WTC11 (cell line): ENCODE data around the gene CBX1. TPM values are rescaled to one million over a fixed set of nuclear protein-coding genes. Genes with fewer than 3 reads are reported as not detected.

ENCODE experiments used
- ATAC-seq: fragments of 200-7000 bp; cut with Tn5 transposase; 2 replicates; pipeline ENCODE4 v1.10.0; 2021; ENCODE audit warnings: mild to moderate bottlenecking, moderate library complexity
- CTCF ChIA-PET: fragments of 300-600 bp; sonication (Branson Sonifier 250); formaldehyde crosslinking; loops from one replicate; lab custom pipeline; 2021; ENCODE audit warnings: antibody characterized with exemption; lab: Charles Lee
- POLR2A ChIA-PET: fragments of 350-600 bp; sonication (Branson Sonifier 250); formaldehyde crosslinking; loops from one replicate; lab custom pipeline; 2021; ENCODE audit warnings: antibody characterized with exemption; lab: Charles Lee
- DNase-seq: peaks from one replicate; pipeline ENCODE4 v3.0.0; 2021; ENCODE audit warnings: low spot score
- H3K27ac Mint-ChIP-seq: 2 replicates; pipeline ENCODE4 v1.8.0; 2021; ENCODE audit warnings: mixed read lengths
- H3K27me3 Mint-ChIP-seq: 2 replicates; pipeline ENCODE4 v1.8.0; 2021; ENCODE audit warnings: low read depth, mild to moderate bottlenecking, moderate library complexity, mixed read lengths
- H3K36me3 Mint-ChIP-seq: 2 replicates; pipeline ENCODE4 v1.8.0; 2021; ENCODE audit warnings: mixed read lengths
- H3K4me1 Mint-ChIP-seq: 2 replicates; pipeline ENCODE4 v1.8.0; 2022; ENCODE audit warnings: mixed read lengths
- H3K4me3 Mint-ChIP-seq: 2 replicates; pipeline ENCODE4 v1.8.0; 2021; ENCODE audit warnings: mild to moderate bottlenecking, moderate library complexity, mixed read lengths
- H3K9me3 Mint-ChIP-seq: 2 replicates; pipeline ENCODE4 v1.8.0; 2021; ENCODE audit warnings: mixed read lengths
- ATF1 ChIP-seq: sonication (generic); formaldehyde crosslinking; IDR thresholded peaks from 2 replicates; pipeline ENCODE4 v1.8.1; 2023; ENCODE audit warnings: mild to moderate bottlenecking, moderate library complexity, missing genetic modification reagents
- IRF1 ChIP-seq: sonication (generic); formaldehyde crosslinking; IDR thresholded peaks from 2 replicates; pipeline ENCODE4 v1.8.0; 2023; ENCODE audit warnings: missing genetic modification reagents
- KAT7 ChIP-seq: sonication (generic); formaldehyde crosslinking; IDR thresholded peaks from 2 replicates; pipeline ENCODE4 v1.8.1; 2023; ENCODE audit warnings: missing genetic modification reagents, mild to moderate bottlenecking, borderline replicate concordance
- NFE2L1 ChIP-seq: sonication (generic); formaldehyde crosslinking; IDR thresholded peaks from 2 replicates; pipeline ENCODE4 v1.8.1; 2023; ENCODE audit warnings: missing genetic modification reagents
- NR1H2 ChIP-seq: sonication (generic); formaldehyde crosslinking; IDR thresholded peaks from 2 replicates; pipeline ENCODE4 v1.9.0; 2021; ENCODE audit warnings: mild to moderate bottlenecking, moderate library complexity, missing genetic modification reagents
- NR3C1 ChIP-seq: sonication (generic); formaldehyde crosslinking; conservative IDR thresholded peaks from 2 replicates; pipeline ENCODE4 v1.8.1; 2023; ENCODE audit warnings: low read depth, mild to moderate bottlenecking, missing genetic modification reagents
- TEAD1 ChIP-seq: sonication (generic); formaldehyde crosslinking; IDR thresholded peaks from 2 replicates; pipeline ENCODE4 v1.8.0; 2022; ENCODE audit warnings: mild to moderate bottlenecking, missing genetic modification reagents
- TP53 ChIP-seq: sonication (generic); formaldehyde crosslinking; IDR thresholded peaks from 2 replicates; pipeline ENCODE4 v1.8.1; 2023; ENCODE audit warnings: mild to moderate bottlenecking, missing genetic modification reagents
- ZNF232 ChIP-seq: sonication (generic); formaldehyde crosslinking; IDR thresholded peaks from 2 replicates; pipeline ENCODE4 v1.8.0; 2022; ENCODE audit warnings: mild to moderate bottlenecking, missing genetic modification reagents
- ZNF416 ChIP-seq: fragments of 250-450 bp; sonication (Bioruptor Pico); IDR thresholded peaks from 2 replicates; pipeline ENCODE4 v1.9.0; 2021; ENCODE audit warnings: mild to moderate bottlenecking, inconsistent platforms
- ZNF512 ChIP-seq: sonication (generic); formaldehyde crosslinking; IDR thresholded peaks from 2 replicates; pipeline ENCODE4 v1.8.1; 2022; ENCODE audit warnings: missing genetic modification reagents, borderline replicate concordance
- ZNF671 ChIP-seq: fragments of 250-450 bp; sonication (Bioruptor Pico); IDR thresholded peaks from 2 replicates; pipeline ENCODE4 v1.8.0; 2021; ENCODE audit warnings: mild to moderate bottlenecking
- ZSCAN18 ChIP-seq: fragments of 250-450 bp; sonication (Bioruptor Pico); IDR thresholded peaks from 2 replicates; pipeline ENCODE4 v2.1.2; 2022; ENCODE audit warnings: mild to moderate bottlenecking, moderate library complexity
- total RNA-seq: library from RNA; stranded (reverse); gene quantifications from 3 replicates; pipeline ENCODE4 v1.2.3, GENCODE V29; 2021
- TF ChIP-seq, protein P1 (sequence below): sonication (generic); formaldehyde crosslinking; IDR thresholded peaks from 2 replicates; pipeline ENCODE4 v1.8.1; 2023; ENCODE audit warnings: mild to moderate bottlenecking, missing genetic modification reagents
- TF ChIP-seq, protein P2 (sequence below): sonication (generic); formaldehyde crosslinking; IDR thresholded peaks from 2 replicates; pipeline ENCODE4 v1.8.0; 2023; ENCODE audit warnings: mild to moderate bottlenecking, missing genetic modification reagents

CBX1 gene
- total RNA-seq, 1 experiment from 2014 or later: 162 TPM

- Mint-ChIP-seq H3K36me3 (no peaks in the 10 kb centered on the region), H3K4me1 (peaks cover 11% of the 10 kb centered on the region), H3K9me3 (peaks cover 10% of the 10 kb centered on the region), H3K4me3 (peak overlapping the region; percentile 87), H3K27me3 (peaks cover 8% of the 10 kb centered on the region; the same call in 1 of the 2 replicates), H3K27ac (peak overlapping the region; percentile 82)
- DNase-seq (no peak), ATAC-seq (no peak)
- TF ChIP-seq NR1H2 (CRISPR knock-in tag): no peak
- TF ChIP-seq, protein P1, sequence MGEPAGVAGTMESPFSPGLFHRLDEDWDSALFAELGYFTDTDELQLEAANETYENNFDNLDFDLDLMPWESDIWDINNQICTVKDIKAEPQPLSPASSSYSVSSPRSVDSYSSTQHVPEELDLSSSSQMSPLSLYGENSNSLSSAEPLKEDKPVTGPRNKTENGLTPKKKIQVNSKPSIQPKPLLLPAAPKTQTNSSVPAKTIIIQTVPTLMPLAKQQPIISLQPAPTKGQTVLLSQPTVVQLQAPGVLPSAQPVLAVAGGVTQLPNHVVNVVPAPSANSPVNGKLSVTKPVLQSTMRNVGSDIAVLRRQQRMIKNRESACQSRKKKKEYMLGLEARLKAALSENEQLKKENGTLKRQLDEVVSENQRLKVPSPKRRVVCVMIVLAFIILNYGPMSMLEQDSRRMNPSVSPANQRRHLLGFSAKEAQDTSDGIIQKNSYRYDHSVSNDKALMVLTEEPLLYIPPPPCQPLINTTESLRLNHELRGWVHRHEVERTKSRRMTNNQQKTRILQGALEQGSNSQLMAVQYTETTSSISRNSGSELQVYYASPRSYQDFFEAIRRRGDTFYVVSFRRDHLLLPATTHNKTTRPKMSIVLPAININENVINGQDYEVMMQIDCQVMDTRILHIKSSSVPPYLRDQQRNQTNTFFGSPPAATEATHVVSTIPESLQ (CRISPR knock-in tag): no peak
- TF ChIP-seq TP53 (CRISPR knock-in tag): no peak
- TF ChIP-seq NFE2L1 (CRISPR knock-in tag): no peak
- TF ChIP-seq ZNF671: no peak
- TF ChIP-seq, protein P2, sequence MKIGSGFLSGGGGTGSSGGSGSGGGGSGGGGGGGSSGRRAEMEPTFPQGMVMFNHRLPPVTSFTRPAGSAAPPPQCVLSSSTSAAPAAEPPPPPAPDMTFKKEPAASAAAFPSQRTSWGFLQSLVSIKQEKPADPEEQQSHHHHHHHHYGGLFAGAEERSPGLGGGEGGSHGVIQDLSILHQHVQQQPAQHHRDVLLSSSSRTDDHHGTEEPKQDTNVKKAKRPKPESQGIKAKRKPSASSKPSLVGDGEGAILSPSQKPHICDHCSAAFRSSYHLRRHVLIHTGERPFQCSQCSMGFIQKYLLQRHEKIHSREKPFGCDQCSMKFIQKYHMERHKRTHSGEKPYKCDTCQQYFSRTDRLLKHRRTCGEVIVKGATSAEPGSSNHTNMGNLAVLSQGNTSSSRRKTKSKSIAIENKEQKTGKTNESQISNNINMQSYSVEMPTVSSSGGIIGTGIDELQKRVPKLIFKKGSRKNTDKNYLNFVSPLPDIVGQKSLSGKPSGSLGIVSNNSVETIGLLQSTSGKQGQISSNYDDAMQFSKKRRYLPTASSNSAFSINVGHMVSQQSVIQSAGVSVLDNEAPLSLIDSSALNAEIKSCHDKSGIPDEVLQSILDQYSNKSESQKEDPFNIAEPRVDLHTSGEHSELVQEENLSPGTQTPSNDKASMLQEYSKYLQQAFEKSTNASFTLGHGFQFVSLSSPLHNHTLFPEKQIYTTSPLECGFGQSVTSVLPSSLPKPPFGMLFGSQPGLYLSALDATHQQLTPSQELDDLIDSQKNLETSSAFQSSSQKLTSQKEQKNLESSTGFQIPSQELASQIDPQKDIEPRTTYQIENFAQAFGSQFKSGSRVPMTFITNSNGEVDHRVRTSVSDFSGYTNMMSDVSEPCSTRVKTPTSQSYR (CRISPR knock-in tag): no peak
- TF ChIP-seq ZNF416 (CRISPR knock-in tag): no peak
- TF ChIP-seq ZSCAN18 (CRISPR knock-in tag): no peak
- ChIA-PET POLR2A (interaction anchor here (0.7 kb wide), 2 partner anchors 23 to 47 kb away, joined by 3 to 4 read pairs; no protein-coding TSS in a partner anchor), CTCF (interaction anchor here (1.0 to 3.3 kb wide), 2 partner anchors 33 to 77 kb away, joined by 3 to 19 read pairs; no protein-coding TSS in a partner anchor)
These were observed 919 bp upstream of the CBX1 start for GRCh38 chr17:48102043-48102750.

GRCh38 chr17:48100591-48101011 is 677 bp downstream of the CBX1 start:
- peak overlapping the region; percentile 97 for H3K27ac Mint-ChIP-seq
- DNase-seq: peak; percentile 74
- ATAC-seq: peak; percentile 62
- peaks cover 10% of the 10 kb centered on the region for H3K9me3 Mint-ChIP-seq
- H3K4me3 Mint-ChIP-seq: peak overlapping the region; percentile 87
- TF ChIP-seq ZNF232 (CRISPR knock-in tag) (peak; percentile 72; the same call in 1 of the 2 replicates), NR3C1 (CRISPR knock-in tag) (no peak), NFE2L1 (CRISPR knock-in tag) (0 out of 2 replicates have a peak, but pooled peaks have one; percentile 44)
- H3K27me3 Mint-ChIP-seq: peaks cover 5% of the 10 kb centered on the region; the same call in 1 of the 2 replicates
- peaks cover 11% of the 10 kb centered on the region for H3K4me1 Mint-ChIP-seq
- H3K36me3 Mint-ChIP-seq: no peaks in the 10 kb centered on the region
- ChIA-PET POLR2A (interaction anchor here (1.0 to 1.5 kb wide), 6 partner anchors 16 to 52 kb away, joined by 3 to 8 read pairs (median 6); no protein-coding TSS in a partner anchor), CTCF (interaction anchor here (0.5 to 3.3 kb wide), 13 partner anchors 20 to 235 kb away, joined by 3 to 19 read pairs (median 3); partner anchors contain the start of gene CDK5RAP3)

GRCh38 chr17:48100160-48100559 is 1.1 kb downstream of the CBX1 start:
- no peak for DNase-seq
- CTCF ChIA-PET: interaction anchor here (0.6 to 3.3 kb wide), 10 partner anchors 20 to 236 kb away, joined by 3 to 19 read pairs (median 4); partner anchors contain the start of gene CDK5RAP3
- peaks cover 5% of the 10 kb centered on the region; the same call in 1 of the 2 replicates for H3K27me3 Mint-ChIP-seq
- H3K9me3 Mint-ChIP-seq: peaks cover 10% of the 10 kb centered on the region
- ATAC-seq: no peak
- TF ChIP-seq TEAD1 (CRISPR knock-in tag) (no peak), ATF1 (no peak), ZNF512 (CRISPR knock-in tag) (no peak), KAT7 (CRISPR knock-in tag) (no peak), IRF1 (CRISPR knock-in tag) (no peak)
- TF ChIP-seq, all 79 proteins: peak for 0
- POLR2A ChIA-PET: interaction anchor here (1.0 to 1.5 kb wide), 5 partner anchors 16 to 51 kb away, joined by 3 to 8 read pairs (median 7); no protein-coding TSS in a partner anchor
- peak overlapping the region; percentile 87 for H3K4me3 Mint-ChIP-seq
- H3K36me3 Mint-ChIP-seq: no peaks in the 10 kb centered on the region
- peaks cover 11% of the 10 kb centered on the region for H3K4me1 Mint-ChIP-seq
- H3K27ac Mint-ChIP-seq: peak overlapping the region; percentile 97
